IPS-11a (cell line): ENCODE results near the gene CD44.
"Not testable (repeated sequence)": the region's sequence is repeated elsewhere in the genome, so short reads cannot be mapped to it uniquely, and the experiment has no call there.

ENCODE experiments used
- H3K4me3 ChIP-seq: one replicate; pipeline ENCODE4 v1.5.1; 2013; ENCODE audit warnings: low read depth, low read length, control low read depth

The CD44 gene

DNA sequence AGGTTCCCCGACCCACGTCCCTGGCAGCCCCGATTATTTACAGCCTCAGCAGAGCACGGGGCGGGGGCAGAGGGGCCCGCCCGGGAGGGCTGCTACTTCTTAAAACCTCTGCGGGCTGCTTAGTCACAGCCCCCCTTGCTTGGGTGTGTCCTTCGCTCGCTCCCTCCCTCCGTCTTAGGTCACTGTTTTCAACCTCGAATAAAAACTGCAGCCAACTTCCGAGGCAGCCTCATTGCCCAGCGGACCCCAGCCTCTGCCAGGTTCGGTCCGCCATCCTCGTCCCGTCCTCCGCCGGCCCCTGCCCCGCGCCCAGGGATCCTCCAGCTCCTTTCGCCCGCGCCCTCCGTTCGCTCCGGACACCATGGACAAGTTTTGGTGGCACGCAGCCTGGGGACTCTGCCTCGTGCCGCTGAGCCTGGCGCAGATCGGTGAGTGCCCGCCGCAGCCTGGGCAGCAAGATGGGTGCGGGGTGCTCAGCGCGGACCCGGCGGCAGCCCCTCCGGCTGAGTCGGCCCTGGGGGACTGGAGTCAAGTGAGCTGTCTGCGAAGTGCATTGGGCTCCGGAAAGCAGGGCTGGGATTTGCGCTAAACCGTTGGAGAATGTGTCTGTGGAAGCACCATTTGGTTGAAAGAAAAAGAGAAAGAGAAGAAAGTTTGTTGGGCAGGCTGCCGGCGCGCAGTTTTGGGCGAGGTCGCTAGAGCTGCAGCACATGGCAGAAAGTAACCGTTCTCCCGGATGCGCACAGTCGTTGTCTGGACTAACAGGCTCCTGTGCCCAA is at the start of gene CD44:
Gene CD44, plus strand, starts transcription at position 229 of the 779 bp plus-strand sequence. Its CDS starts 133 bp downstream, at position 362.
- peak within 1 kb of the TSS; percentile 67 for H3K4me3 ChIP-seq

DNA sequence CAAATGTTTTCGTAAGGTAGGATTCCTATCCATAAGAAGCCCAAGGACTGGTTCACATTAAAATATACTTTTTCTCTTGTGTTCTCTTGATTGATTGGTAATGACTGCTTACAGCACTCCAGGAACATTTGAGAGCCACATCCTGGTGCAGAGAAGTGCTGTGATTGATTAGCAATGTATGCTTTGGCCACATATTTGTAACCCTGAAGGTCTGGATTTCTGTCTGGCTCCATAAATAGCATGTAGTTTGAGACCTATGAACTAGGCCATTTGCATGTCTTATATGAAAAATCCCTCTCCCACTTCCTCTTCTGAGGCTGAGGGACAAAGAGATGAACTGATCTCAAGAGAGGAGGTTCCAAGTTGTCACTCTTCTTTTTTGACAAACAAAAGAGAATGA is 49.3 kb upstream of the CD44 start:
- no peak overlapping the region for H3K4me3 ChIP-seq

DNA sequence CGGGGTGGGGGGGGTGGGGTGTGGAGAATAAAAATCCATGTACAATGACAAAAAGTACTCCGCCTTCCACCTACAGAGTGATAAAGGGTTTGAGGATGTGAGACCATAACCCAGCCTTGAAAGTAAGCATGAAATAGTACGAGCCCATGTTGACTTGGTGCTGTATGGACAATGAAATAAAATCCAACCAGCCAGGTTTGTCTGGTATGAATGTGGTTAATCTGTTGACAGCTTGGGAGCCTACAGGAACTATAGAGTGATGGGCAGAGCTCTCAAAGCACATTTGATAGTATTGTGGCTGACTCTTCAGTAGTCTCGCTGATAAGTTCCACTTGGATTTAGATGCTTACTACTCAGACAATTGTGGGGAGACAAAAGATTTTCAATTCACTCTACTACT is 48.8 kb upstream of the CD44 start:
- H3K4me3 ChIP-seq: no peak overlapping the region

DNA sequence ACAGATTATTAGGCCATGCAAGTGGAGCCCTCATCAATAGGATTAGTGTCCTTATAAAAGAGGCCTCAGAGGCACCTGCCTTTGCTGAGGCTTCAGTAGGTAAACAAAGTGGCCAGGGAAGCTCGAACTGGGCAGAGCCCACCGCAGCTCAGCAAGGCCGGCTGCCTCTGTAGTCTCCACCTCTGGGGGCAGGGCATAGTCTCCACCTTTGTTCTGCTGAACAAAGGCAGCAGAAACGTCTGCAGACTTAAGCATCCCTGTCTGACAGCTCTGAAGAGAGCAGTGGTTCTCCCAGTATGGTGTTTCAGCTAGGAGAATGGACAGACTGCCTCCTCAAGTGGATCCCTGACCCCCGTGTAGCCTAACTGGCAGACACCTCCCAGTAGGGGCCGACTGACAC is 48.0 kb upstream of the CD44 start:
- H3K4me3 ChIP-seq: not testable (repeated sequence)

DNA sequence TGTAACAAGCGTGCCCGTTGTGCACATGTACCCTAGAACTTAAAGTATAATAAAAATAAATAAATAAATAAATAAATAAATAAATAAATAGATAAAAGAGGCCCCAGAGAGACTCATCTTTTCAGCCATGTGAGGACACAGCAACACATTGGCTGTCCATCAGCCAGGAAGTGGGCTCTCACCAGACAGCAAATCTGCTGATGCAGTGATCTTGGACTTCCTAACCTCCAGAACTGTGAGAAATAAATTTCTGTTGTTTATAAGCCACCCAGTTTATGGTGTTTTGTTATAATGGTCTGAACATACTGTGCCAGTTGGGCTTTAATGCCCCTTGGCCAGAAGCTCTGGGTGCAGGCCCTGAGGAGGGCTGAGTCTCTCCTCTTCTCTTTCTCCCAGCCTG is 42.2 kb upstream of the CD44 start:
- no peak overlapping the region for H3K4me3 ChIP-seq

DNA sequence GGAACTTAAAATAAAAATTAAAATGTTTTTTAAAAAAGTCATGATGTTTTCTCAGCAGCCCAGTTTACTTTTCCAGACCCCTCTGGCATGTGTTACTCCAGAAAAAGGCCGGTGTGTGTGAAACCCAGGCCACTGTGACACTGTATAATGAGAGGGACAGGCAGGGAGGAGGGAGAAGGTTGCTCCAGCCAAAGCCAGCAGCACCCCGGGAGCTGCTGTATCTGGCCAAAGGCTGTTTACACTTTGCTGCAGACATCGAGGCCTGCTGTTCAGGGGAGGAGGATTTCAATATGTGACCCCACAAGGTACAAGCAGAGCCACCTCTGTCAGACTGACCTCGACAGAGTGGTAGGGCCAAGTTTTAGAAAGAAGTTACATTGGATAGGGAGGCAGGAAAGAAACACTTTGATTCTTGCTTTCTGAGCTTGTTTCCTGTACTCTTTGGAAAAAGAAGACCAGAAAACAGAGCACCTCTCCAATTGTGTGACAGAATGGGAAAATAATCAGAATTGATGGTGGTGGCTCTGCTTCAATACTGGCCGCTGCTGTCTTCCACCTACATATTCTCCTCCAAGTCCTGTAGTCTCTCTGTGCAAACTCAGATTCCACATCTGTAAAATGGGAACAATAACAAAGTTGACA is 41.0 kb upstream of the CD44 start:
- H3K4me3 ChIP-seq: no peak overlapping the region

DNA sequence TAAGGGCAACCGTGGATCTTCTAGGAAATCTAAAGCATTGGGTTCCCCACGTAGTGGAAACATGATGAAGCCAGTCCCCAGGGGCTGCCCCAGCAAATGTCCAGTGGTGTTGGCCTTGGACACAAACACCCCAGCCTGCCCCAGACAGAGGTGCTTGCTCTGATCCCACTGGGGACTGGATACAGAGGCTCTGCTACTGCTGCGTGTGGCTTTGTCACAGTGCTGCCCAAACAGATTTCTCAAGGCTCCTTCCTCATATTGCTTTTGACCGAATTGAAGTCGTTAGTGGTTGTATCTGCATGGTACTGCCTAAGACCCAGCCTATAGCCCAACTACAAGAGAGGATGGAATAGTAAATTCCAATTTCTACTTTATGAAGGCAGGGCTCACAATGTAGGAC is 40.1 kb upstream of the CD44 start:
- H3K4me3 ChIP-seq: no peak overlapping the region

DNA sequence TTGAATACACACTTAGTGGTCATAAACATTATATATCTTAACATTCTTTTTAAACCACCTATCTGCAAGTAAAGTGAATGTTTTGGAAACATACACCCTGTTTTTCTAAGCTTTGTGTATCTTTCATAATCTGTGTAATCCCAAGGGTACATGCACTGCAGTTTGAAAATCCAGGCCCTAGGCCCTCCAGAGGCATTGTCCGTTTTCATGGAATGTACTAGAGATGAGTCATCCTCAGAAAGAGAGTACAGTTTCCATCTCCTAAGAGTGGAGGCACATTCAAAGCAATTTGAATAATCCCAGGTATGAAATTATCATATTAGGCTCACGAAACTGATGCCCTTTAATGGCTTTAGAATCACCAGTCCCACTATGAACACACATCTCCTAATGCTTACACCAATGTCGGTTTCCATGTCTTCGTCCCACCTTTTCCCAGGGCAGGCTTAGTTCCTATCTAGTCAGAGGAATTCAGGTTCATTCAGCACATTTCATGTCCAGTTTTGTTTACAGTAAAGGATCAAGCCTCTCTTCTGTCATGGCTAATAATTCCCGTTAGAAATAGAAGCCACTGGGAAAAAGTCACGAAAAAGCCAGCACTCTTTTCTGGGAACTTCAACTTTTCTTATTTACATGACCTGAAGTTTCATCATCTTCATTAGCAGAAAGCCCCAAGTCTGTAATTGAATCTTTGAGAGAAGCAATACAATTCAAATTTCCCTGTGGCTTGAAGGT is 39.5 kb upstream of the CD44 start:
- no peak overlapping the region for H3K4me3 ChIP-seq

DNA sequence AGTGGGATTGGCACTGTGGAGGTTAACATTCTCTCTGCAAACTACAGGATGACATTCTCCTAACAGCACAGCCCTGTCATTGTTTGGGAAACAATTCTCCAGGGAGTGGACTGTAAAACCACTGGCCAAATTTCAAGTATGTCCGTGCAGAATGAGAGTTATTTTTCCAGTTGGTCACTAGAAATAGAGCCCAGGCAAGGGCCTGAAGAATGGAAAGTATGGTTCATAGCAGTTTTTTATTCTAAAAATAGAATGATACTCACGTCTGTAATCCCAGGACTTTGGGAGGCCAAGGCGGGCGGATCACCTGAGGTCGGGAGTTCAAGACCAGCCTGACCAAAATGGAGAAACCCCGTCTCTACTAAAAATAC is 39.0 kb upstream of the CD44 start:
- no peak overlapping the region for H3K4me3 ChIP-seq

DNA sequence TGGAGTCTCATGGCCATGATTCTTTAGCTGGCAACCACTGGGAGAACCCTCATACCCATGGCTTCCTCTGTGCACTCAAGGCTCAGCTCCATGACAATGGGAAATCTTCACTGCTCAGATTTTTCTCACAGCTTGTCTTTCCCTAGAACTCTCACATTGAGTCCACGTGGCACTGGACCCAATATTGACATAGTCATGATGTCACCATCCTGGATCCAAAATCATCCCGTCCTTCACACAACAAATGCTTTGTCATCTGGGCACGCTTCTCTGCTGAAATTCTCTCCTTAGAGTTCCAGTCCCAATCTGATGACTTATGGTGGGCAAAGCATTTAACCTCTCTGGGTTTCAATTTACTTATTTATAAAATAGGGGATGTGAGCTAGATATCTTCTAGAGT is 37.7 kb upstream of the CD44 start:
- no peak overlapping the region for H3K4me3 ChIP-seq

DNA sequence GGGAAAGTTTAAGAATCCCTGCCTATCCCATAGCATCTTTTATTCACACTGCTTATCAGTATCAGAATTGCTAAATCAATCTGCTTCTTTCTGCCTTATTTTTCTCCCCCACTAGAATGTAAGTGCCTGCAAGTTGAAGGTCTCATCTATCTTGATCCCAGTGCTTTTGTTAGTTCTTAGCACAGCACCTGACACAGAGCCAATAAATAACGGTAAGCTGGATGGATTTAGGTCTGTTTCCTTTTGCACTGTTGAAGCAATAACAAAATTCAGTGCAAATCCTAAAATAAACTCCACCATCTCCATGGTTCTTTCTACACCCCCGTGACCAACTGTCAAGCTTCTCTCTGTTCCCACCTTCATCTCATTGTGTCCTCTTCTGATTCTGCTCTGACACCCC is 36.7 kb upstream of the CD44 start:
- no peak overlapping the region for H3K4me3 ChIP-seq

DNA sequence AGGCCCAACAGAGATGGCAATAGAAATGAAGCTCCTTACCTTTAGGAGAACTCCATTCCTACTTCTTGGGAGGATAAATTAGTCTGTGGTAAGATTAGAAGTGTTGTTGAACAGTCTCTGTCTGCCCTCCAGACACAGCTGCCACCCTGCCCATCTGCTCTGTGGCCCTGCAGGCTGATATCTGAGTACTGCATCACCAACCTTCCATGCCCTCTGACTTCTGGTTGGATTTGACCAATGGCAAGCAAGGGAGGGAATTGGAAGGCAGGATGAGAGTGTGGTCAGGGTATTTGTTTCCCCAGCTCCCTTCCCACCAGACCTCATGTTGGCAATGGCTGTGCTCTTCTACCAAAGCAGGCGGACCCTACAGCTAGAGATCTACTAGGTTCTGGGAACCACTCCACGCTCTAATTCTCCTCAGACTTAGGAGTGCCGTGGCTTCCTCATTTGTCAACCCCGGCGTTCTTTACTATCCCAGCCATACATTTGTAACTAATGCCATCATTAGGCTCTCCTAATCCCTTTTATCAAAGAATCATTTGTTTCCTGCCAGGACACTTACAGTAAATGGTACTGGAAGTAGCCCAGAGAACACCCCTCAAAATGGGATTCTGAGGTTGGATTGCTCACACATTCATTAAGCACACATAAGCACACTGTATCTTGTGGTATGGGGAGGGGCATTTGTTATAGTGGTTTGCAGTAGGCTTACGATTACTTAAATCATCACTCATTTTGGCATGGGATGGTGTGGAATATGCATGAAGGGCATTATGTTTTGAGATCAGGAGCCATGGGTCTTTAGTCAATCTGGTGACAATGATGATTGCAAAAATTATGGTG is 35.4 kb upstream of the CD44 start:
- H3K4me3 ChIP-seq: no peak overlapping the region

DNA sequence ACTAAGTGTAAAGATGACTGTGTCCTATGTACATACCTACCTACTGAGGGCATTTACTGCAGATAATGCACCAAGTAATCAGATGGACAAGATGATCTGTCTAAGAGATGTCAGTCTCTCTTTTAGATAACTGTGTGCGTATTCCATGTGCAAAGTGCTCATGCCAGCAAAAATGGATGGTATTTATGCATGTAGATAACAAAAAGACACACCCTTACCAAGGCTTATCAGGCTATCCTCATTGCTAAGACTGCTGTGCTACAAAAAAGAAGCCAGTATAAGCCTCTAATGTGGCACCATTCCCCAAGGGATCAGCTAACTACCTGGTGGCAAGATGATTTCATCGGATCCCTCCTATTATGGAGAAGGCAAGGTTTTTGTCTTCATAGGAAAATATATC is 34.3 kb upstream of the CD44 start:
- no peak overlapping the region for H3K4me3 ChIP-seq

DNA sequence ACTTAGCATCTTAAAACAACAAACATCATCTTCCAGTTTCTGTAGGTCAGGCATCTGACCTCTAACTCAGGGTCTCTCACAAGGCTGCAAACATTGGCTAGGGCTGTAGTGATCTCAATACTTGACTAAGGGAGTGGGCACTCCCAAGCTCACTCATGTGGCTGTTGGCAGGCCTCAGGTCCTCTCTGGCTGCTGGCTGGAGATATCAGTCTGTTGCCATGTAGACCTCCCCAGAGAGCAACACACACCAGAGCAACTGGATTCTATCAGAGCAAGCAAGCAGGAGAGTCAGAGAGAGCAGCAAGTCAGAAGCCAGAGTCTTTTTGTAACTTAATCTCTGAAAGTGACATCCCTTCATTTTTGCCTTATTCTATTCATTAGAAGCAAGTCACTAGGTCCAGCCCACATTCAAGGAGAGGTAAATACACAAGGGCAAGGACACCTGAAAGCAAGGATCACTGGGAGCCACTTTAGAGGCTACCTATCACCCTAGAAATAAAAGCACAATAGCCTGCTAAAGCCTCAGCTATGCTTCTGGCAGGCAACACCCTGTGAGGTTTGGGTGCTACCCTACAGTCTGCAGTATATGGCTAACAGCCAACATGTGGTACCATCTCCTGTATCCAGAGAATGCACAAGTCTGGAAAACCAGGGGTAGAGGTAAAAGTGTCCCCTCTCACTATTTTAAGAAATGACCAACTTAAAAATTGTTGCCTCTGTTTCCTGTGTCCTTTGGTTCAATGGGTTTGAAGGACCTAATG is 33.5 kb upstream of the CD44 start:
- no peak overlapping the region for H3K4me3 ChIP-seq

DNA sequence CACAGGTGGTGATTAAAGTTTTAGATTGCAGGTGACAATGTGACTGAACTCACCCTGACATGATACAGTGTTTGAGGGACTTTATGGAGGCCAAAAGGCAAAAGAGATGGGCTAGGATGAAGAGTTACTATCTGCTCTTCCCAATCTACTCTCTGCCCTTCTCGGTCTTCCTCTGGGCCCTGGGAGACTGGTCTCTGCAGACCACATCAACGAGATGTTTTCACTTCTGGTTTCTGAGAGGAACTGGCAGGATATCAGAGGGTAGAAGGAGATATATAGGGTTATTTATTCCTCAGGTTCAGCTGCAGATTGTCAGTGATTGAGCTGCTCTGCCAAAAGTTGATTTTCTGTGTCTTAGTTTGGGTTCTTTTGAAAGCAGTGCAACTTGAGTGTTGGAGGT is 32.4 kb upstream of the CD44 start:
- H3K4me3 ChIP-seq: no peak overlapping the region

DNA sequence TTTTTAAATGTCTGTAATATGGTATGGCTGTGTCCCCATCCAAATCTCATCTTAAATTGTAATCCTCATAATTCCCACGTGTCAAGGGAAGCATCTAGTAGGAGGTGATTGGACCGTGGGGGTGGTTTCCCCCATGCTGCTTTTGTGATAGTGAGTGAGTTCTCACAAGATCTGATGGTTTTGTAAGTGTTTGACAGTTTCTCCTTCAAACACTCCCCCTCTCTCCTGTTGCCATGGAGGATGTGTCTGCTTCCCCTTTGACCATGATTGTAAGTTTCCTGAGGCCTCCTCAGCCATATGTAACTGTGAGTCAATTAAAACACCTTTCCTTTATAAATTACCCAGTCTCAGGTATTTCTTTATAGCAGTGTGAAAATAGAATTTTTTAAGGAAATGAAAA is 31.1 kb upstream of the CD44 start:
- H3K4me3 ChIP-seq: no peak overlapping the region

DNA sequence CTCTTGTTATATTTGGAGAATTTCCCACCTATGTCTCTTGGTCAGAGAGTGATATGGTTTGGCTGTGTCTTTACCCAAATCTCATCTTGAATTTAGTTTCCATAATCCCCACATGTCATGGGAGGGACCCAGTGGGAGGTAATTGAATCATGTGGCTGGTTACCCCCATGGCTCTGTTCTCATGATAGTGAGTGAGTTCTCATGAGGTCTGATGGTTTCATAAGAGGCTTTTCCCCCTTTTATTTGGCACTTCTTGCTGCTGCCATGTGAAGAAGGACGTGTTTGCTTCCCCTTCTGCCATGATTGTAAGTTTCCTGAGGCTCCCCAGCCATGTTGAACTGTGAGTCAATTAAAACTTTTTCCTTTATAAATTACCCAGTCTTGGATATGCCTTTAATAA is 30.6 kb upstream of the CD44 start:
- H3K4me3 ChIP-seq: not testable (repeated sequence)

DNA sequence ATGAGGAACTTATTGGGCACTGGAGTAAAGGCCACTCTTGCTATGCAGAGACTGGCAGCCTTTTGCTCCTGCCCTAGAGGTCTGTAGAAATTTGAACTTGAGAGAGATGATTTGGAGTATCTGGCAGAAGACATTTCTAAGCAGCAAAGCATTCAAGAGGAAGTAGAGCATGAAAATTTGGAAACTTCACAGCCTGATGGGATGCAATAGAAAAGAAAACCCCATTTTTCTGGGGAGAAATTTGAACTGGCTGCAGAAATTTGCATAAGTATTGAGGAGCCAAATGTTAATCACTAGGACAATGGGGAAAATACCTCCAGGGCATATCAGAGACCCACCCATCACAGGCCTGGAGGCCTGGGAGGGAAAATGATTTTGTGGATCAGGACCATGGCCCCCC is 29.9 kb upstream of the CD44 start:
- H3K4me3 ChIP-seq: no peak overlapping the region

DNA sequence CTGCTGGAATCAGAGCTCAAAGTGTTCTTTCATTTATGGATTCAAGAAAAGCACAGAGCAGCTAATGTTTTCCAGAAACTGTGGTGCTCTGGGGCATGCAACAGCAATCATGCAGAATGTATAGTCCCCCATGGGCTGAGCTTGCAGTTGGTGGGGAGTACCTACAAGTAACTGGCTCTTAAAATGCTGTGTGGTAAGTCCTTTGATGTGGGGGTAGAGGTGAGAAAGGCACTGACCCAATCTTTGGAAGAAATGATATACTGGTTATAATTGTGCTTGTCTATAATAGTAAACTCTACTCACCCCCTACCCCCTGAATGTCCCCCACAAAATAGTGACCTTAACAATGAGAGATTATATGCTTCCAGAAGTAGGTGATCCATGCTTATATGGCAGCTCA is 29.1 kb upstream of the CD44 start:
- no peak overlapping the region for H3K4me3 ChIP-seq
